SK-N-SH (cell line): ENCODE data around the gene DYNC1LI2.

Experiments used
- CTCF ChIP-seq: fragments of 200-600 bp; sonication (generic); IDR thresholded peaks from 2 replicates; pipeline ENCODE4 v1.6.1; 2017; ENCODE audit warnings: antibody characterized with exemption, mild to moderate bottlenecking, moderate library complexity
- EP300 ChIP-seq, 2 experiments: IDR thresholded peaks; 2 replicates each; pipeline versions ENCODE4 v1.4.0 to v1.6.1; 2012; ENCODE audit warnings: borderline replicate concordance in 1 of 2, low read depth in 1 of 2, low read length in 1 of 2
- EZH2phosphoT487 ChIP-seq: fragments of 200-600 bp; sonication (generic); IDR thresholded peaks from 2 replicates; pipeline ENCODE4 v1.6.1; 2017; ENCODE audit warnings: low read depth, mixed run types, mild to moderate bottlenecking, antibody characterized with exemption, moderate library complexity, borderline replicate concordance
- GABPA ChIP-seq: IDR thresholded peaks from 2 replicates; pipeline ENCODE4 v1.4.0; 2012; ENCODE audit warnings: low read depth, mild to moderate bottlenecking
- GATA2 ChIP-seq: sonication (generic); formaldehyde crosslinking; IDR thresholded peaks from 2 replicates; pipeline ENCODE4 v1.5.0; 2020; ENCODE audit warnings: mild to moderate bottlenecking, missing genetic modification reagents
- PBX3 ChIP-seq: IDR thresholded peaks from 2 replicates; pipeline ENCODE4; 2012
- REST ChIP-seq: IDR thresholded peaks from 2 replicates; pipeline ENCODE4 v1.6.1; 2012; ENCODE audit warnings: mild to moderate bottlenecking, low read depth, low read length, moderate library complexity
- RXRA ChIP-seq: IDR thresholded peaks from 2 replicates; pipeline ENCODE4 v1.4.0; 2012; ENCODE audit warnings: low read depth, mild to moderate bottlenecking, borderline replicate concordance
- YY1 ChIP-seq: IDR thresholded peaks from 2 replicates; pipeline ENCODE4 v1.4.0; 2012; ENCODE audit warnings: low read depth, mild to moderate bottlenecking
- ZBTB33 ChIP-seq: IDR thresholded peaks from 2 replicates; pipeline ENCODE4 v1.4.0; 2012; ENCODE audit warnings: low read depth, borderline replicate concordance

- no peak for TF ChIP-seq RXRA
- no peak for TF ChIP-seq ZBTB33
- TF ChIP-seq GATA2, result no peak
- TF ChIP-seq EP300 (IDR thresholded peaks at IDR 0.05; ENCODE audit: borderline replicate concordance in 1 of 2, low read depth in 1 of 2, low read length in 1 of 2), result no peak
- no peak for TF ChIP-seq CTCF
- no peak for TF ChIP-seq YY1
- no peak for TF ChIP-seq PBX3
- no peak for TF ChIP-seq EZH2phosphoT487
- no peak for TF ChIP-seq GABPA
- no peak for TF ChIP-seq REST
Measured at GRCh38 chr16:66677179-66677578, 74.2 kb downstream of the DYNC1LI2 start.
